WTC11 (cell line): Measurements from ENCODE around the gene CPB1.
"Not testable (repeated sequence)": the region's sequence is repeated elsewhere in the genome, so short reads cannot be mapped to it uniquely, and the experiment has no call there.

Experiments
- ATF1 ChIP-seq: sonication (generic); formaldehyde crosslinking; IDR thresholded peaks from 2 replicates; pipeline ENCODE4 v1.8.1; 2023; ENCODE audit warnings: mild to moderate bottlenecking, moderate library complexity, missing genetic modification reagents
- ETV6 ChIP-seq: sonication (generic); formaldehyde crosslinking; IDR thresholded peaks from 2 replicates; pipeline ENCODE4 v1.8.1; 2022; ENCODE audit warnings: mild to moderate bottlenecking, missing genetic modification reagents
- FOXK1 ChIP-seq: sonication (generic); formaldehyde crosslinking; IDR thresholded peaks from 2 replicates; pipeline ENCODE4 v1.8.0; 2022; ENCODE audit warnings: mild to moderate bottlenecking, moderate library complexity, missing genetic modification reagents
- IRF2 ChIP-seq: sonication (generic); formaldehyde crosslinking; IDR thresholded peaks from 2 replicates; pipeline ENCODE4 v1.8.0; 2022; ENCODE audit warnings: low read depth, missing genetic modification reagents, borderline replicate concordance
- NFYB ChIP-seq: sonication (generic); formaldehyde crosslinking; conservative IDR thresholded peaks from 2 replicates; pipeline ENCODE4 v1.8.0; 2022; ENCODE audit warnings: low read depth, missing genetic modification reagents
- TCF7 ChIP-seq: sonication (generic); formaldehyde crosslinking; IDR thresholded peaks from 2 replicates; pipeline ENCODE4 v1.8.0; 2022; ENCODE audit warnings: mild to moderate bottlenecking, low read depth, missing genetic modification reagents, moderate library complexity
- ZNF232 ChIP-seq: sonication (generic); formaldehyde crosslinking; IDR thresholded peaks from 2 replicates; pipeline ENCODE4 v1.8.0; 2022; ENCODE audit warnings: mild to moderate bottlenecking, missing genetic modification reagents
- TF ChIP-seq, protein P1 (sequence below): fragments of 200-600 bp; IDR thresholded peaks from 2 replicates; pipeline ENCODE4 v1.8.0; 2022; ENCODE audit warnings: antibody characterized with exemption
- TF ChIP-seq, protein P2 (sequence below): sonication (generic); formaldehyde crosslinking; IDR thresholded peaks from 2 replicates; pipeline ENCODE4 v1.8.1; 2023; ENCODE audit warnings: mild to moderate bottlenecking, missing genetic modification reagents, moderate library complexity
- TF ChIP-seq, protein P3 (sequence below): sonication (generic); formaldehyde crosslinking; IDR thresholded peaks from 2 replicates; pipeline ENCODE4 v1.8.0; 2022; ENCODE audit warnings: mild to moderate bottlenecking, missing genetic modification reagents
- TF ChIP-seq, protein P4 (sequence below): sonication (generic); formaldehyde crosslinking; IDR thresholded peaks from 2 replicates; pipeline ENCODE4 v1.8.0; 2023; ENCODE audit warnings: missing genetic modification reagents, mild to moderate bottlenecking, borderline replicate concordance
- TF ChIP-seq, protein P5 (sequence below): sonication (generic); formaldehyde crosslinking; IDR thresholded peaks from 2 replicates; pipeline ENCODE4 v1.8.1; 2023; ENCODE audit warnings: mild to moderate bottlenecking, missing genetic modification reagents, moderate library complexity

DNA sequence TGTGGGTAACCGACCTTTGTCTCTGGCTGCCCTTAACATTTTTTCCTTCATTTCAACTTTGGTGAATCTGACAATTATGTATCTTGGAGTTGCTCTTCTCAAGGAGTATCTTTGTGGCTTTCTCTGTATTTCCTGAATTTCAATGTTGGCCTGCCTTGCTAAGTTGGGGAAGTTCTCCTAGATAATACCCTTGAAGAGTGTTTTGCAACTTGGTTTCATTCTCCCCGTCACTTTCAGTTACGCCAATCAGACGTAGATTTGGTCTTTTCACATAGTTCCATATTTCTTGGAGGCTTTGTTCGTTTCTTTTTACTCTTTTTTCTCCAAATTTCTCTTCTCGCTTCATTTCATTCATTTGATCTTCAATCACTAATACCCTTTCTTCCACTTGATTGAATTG lies 42.6 kb upstream of the CPB1 start:
- TF ChIP-seq, protein P1, sequence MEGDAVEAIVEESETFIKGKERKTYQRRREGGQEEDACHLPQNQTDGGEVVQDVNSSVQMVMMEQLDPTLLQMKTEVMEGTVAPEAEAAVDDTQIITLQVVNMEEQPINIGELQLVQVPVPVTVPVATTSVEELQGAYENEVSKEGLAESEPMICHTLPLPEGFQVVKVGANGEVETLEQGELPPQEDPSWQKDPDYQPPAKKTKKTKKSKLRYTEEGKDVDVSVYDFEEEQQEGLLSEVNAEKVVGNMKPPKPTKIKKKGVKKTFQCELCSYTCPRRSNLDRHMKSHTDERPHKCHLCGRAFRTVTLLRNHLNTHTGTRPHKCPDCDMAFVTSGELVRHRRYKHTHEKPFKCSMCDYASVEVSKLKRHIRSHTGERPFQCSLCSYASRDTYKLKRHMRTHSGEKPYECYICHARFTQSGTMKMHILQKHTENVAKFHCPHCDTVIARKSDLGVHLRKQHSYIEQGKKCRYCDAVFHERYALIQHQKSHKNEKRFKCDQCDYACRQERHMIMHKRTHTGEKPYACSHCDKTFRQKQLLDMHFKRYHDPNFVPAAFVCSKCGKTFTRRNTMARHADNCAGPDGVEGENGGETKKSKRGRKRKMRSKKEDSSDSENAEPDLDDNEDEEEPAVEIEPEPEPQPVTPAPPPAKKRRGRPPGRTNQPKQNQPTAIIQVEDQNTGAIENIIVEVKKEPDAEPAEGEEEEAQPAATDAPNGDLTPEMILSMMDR, result not testable (repeated sequence)
- not testable (repeated sequence) for TF ChIP-seq ZNF232 (CRISPR knock-in tag); NFYB; ETV6 (CRISPR knock-in tag); IRF2 (CRISPR knock-in tag); TCF7 (CRISPR knock-in tag); ATF1 (CRISPR knock-in tag); FOXK1 (CRISPR knock-in tag)
- TF ChIP-seq, protein P2, sequence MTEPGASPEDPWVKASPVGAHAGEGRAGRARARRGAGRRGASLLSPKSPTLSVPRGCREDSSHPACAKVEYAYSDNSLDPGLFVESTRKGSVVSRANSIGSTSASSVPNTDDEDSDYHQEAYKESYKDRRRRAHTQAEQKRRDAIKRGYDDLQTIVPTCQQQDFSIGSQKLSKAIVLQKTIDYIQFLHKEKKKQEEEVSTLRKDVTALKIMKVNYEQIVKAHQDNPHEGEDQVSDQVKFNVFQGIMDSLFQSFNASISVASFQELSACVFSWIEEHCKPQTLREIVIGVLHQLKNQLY (CRISPR knock-in tag), result not testable (repeated sequence)
- TF ChIP-seq, protein P3, sequence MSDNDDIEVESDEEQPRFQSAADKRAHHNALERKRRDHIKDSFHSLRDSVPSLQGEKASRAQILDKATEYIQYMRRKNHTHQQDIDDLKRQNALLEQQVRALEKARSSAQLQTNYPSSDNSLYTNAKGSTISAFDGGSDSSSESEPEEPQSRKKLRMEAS (CRISPR knock-in tag), result not testable (repeated sequence)
- TF ChIP-seq, protein P4, sequence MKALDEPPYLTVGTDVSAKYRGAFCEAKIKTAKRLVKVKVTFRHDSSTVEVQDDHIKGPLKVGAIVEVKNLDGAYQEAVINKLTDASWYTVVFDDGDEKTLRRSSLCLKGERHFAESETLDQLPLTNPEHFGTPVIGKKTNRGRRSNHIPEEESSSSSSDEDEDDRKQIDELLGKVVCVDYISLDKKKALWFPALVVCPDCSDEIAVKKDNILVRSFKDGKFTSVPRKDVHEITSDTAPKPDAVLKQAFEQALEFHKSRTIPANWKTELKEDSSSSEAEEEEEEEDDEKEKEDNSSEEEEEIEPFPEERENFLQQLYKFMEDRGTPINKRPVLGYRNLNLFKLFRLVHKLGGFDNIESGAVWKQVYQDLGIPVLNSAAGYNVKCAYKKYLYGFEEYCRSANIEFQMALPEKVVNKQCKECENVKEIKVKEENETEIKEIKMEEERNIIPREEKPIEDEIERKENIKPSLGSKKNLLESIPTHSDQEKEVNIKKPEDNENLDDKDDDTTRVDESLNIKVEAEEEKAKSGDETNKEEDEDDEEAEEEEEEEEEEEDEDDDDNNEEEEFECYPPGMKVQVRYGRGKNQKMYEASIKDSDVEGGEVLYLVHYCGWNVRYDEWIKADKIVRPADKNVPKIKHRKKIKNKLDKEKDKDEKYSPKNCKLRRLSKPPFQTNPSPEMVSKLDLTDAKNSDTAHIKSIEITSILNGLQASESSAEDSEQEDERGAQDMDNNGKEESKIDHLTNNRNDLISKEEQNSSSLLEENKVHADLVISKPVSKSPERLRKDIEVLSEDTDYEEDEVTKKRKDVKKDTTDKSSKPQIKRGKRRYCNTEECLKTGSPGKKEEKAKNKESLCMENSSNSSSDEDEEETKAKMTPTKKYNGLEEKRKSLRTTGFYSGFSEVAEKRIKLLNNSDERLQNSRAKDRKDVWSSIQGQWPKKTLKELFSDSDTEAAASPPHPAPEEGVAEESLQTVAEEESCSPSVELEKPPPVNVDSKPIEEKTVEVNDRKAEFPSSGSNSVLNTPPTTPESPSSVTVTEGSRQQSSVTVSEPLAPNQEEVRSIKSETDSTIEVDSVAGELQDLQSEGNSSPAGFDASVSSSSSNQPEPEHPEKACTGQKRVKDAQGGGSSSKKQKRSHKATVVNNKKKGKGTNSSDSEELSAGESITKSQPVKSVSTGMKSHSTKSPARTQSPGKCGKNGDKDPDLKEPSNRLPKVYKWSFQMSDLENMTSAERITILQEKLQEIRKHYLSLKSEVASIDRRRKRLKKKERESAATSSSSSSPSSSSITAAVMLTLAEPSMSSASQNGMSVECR (CRISPR knock-in tag), result not testable (repeated sequence)
- TF ChIP-seq, protein P5, sequence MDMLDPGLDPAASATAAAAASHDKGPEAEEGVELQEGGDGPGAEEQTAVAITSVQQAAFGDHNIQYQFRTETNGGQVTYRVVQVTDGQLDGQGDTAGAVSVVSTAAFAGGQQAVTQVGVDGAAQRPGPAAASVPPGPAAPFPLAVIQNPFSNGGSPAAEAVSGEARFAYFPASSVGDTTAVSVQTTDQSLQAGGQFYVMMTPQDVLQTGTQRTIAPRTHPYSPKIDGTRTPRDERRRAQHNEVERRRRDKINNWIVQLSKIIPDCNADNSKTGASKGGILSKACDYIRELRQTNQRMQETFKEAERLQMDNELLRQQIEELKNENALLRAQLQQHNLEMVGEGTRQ (CRISPR knock-in tag), result not testable (repeated sequence)
